ENCODE results near the gene AGPAT3. TPM values are rescaled to one million over a fixed set of nuclear protein-coding genes. Genes with fewer than 3 reads are reported as not detected.

AGPAT3 gene
- total RNA-seq, 6 experiments from 2014 or later: 56.9 to 111 (median 95.3) TPM

DNA sequence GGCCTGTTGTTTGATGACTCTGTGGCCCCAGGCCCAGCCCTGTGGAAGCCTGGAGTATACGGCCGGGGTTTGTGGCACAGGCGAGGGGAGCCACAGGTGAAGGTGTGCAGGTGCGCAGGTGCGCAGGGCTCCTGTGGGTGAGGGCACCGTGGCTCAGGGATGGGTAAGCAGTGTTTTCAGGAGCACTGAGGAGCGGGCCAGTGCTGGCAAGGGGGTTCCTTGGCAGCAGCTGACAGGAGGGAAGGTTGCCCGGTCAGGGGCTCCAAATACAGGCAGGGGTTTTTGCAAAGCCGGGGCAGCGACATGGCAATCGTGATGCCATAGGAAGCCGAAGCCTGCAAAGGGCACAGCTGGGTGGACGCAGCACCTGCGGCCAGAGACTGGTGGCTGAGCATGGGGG, 20.7 kb downstream of the AGPAT3 start:
- intact Hi-C loops (cut with DNase I): loop anchor here in 1 of 2 donors (10.0 kb wide), 1 partner anchor 71 kb away; no protein-coding TSS in a partner anchor
- WGBS (ENCODE audit: insufficient coverage, low coverage, low lambda C conversion rate, missing lambda C conversion rate): no CpG with 5 or more reads among the region's 14 CpGs
- TF ChIP-seq, protein P1, sequence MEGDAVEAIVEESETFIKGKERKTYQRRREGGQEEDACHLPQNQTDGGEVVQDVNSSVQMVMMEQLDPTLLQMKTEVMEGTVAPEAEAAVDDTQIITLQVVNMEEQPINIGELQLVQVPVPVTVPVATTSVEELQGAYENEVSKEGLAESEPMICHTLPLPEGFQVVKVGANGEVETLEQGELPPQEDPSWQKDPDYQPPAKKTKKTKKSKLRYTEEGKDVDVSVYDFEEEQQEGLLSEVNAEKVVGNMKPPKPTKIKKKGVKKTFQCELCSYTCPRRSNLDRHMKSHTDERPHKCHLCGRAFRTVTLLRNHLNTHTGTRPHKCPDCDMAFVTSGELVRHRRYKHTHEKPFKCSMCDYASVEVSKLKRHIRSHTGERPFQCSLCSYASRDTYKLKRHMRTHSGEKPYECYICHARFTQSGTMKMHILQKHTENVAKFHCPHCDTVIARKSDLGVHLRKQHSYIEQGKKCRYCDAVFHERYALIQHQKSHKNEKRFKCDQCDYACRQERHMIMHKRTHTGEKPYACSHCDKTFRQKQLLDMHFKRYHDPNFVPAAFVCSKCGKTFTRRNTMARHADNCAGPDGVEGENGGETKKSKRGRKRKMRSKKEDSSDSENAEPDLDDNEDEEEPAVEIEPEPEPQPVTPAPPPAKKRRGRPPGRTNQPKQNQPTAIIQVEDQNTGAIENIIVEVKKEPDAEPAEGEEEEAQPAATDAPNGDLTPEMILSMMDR (IDR thresholded peaks at IDR 0.05): no peak
- no peak for TF ChIP-seq POLR2A (IDR thresholded peaks at IDR 0.05)
- Histone ChIP-seq H3K4me3 (no peak overlapping the region), H3K4me1 (peaks cover 0 to 1% (median 0%) of the 10 kb centered on the region in 4 donors), H3K27me3 (no peaks in the 10 kb centered on the region), H3K36me3 (no peaks in the 10 kb centered on the region), H3K9me3 (no peaks in the 10 kb centered on the region), H3K27ac (no peak overlapping the region)
- ATAC-seq: no peak
- DNase-seq: no peak

DNA sequence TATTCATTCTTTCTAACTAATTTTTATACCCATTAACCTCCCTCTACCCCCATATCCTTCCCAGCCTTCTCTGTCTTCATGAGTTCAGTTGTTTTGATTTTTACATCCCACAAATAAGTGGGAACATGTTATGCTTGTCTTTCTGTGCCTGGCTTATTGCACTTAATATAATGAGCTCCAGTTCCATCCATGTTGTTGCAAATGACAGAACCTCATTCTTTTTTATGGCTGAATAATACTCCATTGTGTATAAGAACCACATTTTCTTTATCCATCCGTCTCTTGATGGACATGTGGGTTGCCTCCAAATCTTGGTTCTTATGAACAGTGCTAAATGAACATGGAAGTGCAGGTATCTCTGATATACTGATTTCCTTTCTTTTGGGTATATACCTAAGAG, 21.5 kb downstream of the AGPAT3 start:
- H3K4me3 ChIP-seq: no peak overlapping the region
- DNase-seq: no peak
- no peaks in the 10 kb centered on the region for H3K4me1 ChIP-seq
- no peaks in the 10 kb centered on the region for H3K27me3 ChIP-seq
- ATAC-seq: no peak
- TF ChIP-seq POLR2A (IDR thresholded peaks at IDR 0.05): no peak
- TF ChIP-seq, protein P1 (IDR thresholded peaks at IDR 0.05): no peak
- intact Hi-C loops (cut with DNase I): loop anchor here in 1 of 2 donors (10.0 kb wide), 1 partner anchor 72 kb away; no protein-coding TSS in a partner anchor
- no peaks in the 10 kb centered on the region for H3K9me3 ChIP-seq
- H3K36me3 ChIP-seq: no peaks in the 10 kb centered on the region
- WGBS (ENCODE audit: insufficient coverage, low coverage, low lambda C conversion rate, missing lambda C conversion rate): 83% methylated on average over 1 of the region's 1 CpG
- no peak overlapping the region for H3K27ac ChIP-seq

DNA sequence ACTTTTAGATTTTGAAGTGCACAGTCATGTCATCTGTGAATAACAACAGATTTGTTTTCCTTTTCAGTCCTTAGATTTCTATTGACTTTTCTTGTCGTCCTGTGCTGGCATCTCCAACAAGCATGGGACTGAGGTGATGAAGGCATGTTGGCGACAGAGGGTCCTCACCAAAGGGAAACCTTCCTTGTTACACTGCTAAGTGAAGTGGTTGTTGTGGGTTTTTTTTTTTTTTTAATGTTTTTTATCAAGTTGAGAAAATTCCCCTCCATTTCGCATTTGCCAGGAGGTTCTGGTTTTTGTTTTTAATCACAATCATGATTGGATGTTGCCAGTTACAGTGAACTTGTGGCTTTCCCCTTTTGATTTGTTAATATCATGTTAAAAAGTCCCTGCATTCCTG, 24.0 kb downstream of the AGPAT3 start:
- intact Hi-C loops (cut with DNase I): loop anchor here in 1 of 2 donors (10.0 kb wide), 1 partner anchor 74 kb away; no protein-coding TSS in a partner anchor
- WGBS (ENCODE audit: insufficient coverage, low coverage, low lambda C conversion rate, missing lambda C conversion rate): 53% methylated on average over 3 of the region's 3 CpGs
- Histone ChIP-seq H3K4me1 (peaks cover 0 to 3% (median 0%) of the 10 kb centered on the region in 4 donors), H3K36me3 (no peaks in the 10 kb centered on the region), H3K4me3 (no peak overlapping the region), H3K9me3 (no peaks in the 10 kb centered on the region), H3K27me3 (no peaks in the 10 kb centered on the region), H3K27ac (no peak overlapping the region)
- DNase-seq (no peak), ATAC-seq (no peak)
- TF ChIP-seq, protein P1 (IDR thresholded peaks at IDR 0.05): no peak
- TF ChIP-seq POLR2A (IDR thresholded peaks at IDR 0.05): no peak

DNA sequence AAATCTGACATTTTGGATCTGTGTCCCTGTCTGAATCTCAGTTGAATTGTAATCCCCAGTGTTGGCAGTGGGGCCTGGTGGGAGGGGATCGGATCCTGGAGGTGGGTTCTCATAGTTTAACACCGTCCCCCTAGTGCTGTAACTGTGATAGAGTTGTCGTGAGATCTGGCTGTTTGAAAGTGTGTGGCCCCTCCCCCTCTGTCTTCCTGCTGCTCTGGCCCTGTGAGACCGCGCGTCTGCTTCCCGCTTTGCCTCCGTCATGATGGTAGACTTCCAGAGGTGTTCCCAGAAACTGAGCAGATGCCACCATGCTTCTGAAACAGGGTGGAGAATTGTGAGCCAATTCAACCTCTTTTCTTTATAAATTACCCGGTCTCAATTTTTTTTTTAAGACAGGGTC, 25.0 kb downstream of the AGPAT3 start:
- ATAC-seq (peak in 2 of 4 donors; percentile 34 to 36), DNase-seq (no peak)
- no peaks in the 10 kb centered on the region for H3K36me3 ChIP-seq
- H3K4me3 ChIP-seq: no peak overlapping the region
- H3K27ac ChIP-seq: no peak overlapping the region
- WGBS (ENCODE audit: insufficient coverage, low coverage, low lambda C conversion rate, missing lambda C conversion rate): no CpG with 5 or more reads among the region's 9 CpGs
- intact Hi-C loops (cut with DNase I): no loop called here
- TF ChIP-seq POLR2A (IDR thresholded peaks at IDR 0.05): no peak
- TF ChIP-seq, protein P1 (IDR thresholded peaks at IDR 0.05): no peak
- no peaks in the 10 kb centered on the region for H3K27me3 ChIP-seq
- peaks cover 0 to 12% (median 2%) of the 10 kb centered on the region in 4 donors for H3K4me1 ChIP-seq
- no peaks in the 10 kb centered on the region for H3K9me3 ChIP-seq

DNA sequence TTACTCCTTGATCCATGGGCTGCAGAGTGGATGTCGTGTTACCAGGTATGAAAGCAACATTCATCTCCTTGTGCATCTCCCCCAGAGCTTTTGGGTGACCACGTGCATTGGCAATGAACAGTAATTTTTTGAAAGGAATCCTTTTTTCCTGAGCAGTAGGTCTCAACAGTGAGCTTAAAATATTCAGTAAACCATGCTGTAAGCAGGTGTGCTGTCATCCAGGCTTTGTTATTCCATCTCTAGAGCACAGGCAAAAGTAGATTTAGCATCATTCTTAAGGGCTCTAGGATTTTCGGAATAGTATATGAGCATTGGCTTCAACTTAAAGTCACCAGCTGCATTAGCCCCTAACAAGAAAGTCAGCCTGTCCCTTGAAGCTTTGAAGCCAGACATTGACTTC, 27.3 kb downstream of the AGPAT3 start:
- Histone ChIP-seq H3K36me3 (no peaks in the 10 kb centered on the region), H3K27me3 (no peaks in the 10 kb centered on the region), H3K4me3 (no peak overlapping the region), H3K4me1 (peaks cover 0 to 12% (median 2%) of the 10 kb centered on the region in 4 donors), H3K27ac (no peak overlapping the region), H3K9me3 (no peaks in the 10 kb centered on the region)
- intact Hi-C loops (cut with DNase I): no loop called here
- ATAC-seq: no peak
- TF ChIP-seq, protein P1 (IDR thresholded peaks at IDR 0.05): no peak
- no peak for TF ChIP-seq POLR2A (IDR thresholded peaks at IDR 0.05)
- WGBS (ENCODE audit: insufficient coverage, low coverage, low lambda C conversion rate, missing lambda C conversion rate): 92% methylated on average over 3 of the region's 3 CpGs
- no peak for DNase-seq

Measured in right lobe of liver (tissue), 6 donors.